Measurements from ENCODE around the gene FGFR3. TPM values are rescaled to one million over a fixed set of nuclear protein-coding genes. Genes with fewer than 3 reads are reported as not detected.

Gene FGFR3
- total and polyA plus RNA-seq, 2 of the 4 experiments (the other 2 are of a cell fraction) = 0.18 to 0.67 TPM

DNA sequence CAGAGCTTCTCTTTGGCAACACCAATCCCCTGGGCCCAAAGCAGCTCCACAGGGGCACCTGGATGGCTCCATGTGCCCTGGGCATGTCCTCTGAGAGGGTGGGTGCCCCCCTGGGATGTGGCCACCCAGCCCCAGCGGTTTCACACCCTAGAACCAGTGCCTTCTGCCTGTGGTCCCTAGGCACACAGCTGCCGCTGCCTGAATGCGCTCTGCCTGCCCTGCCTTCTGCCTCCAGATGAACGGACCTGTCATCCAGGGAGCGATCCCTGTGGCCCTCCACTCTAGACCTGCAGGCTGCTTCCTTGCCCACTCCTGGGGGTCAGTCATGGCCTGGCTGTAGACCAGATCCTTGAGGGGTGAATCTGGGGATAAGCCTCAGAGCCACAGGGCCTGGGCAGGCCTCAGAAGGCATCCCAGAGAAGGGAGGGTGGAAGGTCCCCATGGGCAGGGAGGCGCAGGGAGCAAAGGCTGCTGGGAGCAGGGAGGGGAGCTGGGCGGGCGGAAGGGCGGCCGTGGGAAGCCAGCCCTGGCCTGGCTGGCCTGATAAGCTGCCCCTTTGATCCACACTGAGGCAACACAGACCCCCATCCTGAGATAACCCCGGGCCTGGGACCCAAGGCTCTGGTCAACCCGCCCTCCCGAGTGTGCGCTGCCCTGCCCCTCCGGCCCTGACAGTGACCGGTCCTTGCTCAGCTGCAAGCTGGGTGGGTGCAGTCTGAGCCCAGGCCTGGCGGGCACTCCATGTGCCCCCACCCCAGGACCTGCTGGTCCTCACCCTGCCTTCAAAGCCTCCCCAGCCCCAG is 8.1 kb upstream of the FGFR3 start (continued):
- TF ChIP-seq RAD21 (IDR thresholded peaks at IDR 0.05; ENCODE audit: low read length) = no peak

DNA sequence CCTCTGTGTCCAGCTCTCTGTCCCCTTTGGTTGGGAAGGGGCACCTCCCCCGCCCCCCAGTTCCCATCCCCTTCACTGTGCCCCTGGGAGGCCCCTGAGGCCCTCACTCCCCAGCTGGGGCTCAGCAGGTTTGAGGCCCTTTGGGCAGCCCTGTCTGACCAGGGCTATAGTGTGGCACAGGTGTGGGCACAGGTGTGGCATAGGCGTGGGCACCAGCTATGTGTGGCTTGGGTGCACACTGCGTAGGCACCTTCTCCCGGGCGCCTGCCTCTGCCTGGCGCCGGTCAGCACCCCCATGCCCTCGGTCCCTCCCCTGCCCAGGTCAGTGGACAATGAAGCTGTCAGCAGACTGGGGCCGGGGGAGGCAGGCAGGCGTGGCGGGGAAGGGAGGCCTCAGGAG is 7.5 kb upstream of the FGFR3 start:
- in situ Hi-C loops (cut with MboI; ENCODE audit: low sequenced_read_pairs) (no loop called here), intact Hi-C loops (cut with micrococcal nuclease) (no loop called here), dilution Hi-C loops (cut with HindIII; ENCODE audit: low sequenced_read_pairs, unreplicated experiment) (no loop called here)
- no peaks in the 10 kb centered on the region; the same call in 1 of the 2 replicates for H3K4me1 ChIP-seq (ENCODE audit: control insufficient read depth, insufficient read depth, low read length)
- no TSS peak for BruUV-seq (replicated peaks)
- no peak overlapping the region for H4K91ac ChIP-seq (ENCODE audit: insufficient read depth, low read depth, low read length)
- no peak for DNase-seq
- no peak overlapping the region for H4K8ac ChIP-seq (ENCODE audit: low read depth in 2 of 2, low read length in 2 of 2)
- H3K9ac ChIP-seq (ENCODE audit: low read depth, low read length) = no peak overlapping the region
- no peak overlapping the region for H2AK9ac ChIP-seq (replicated peaks; ENCODE audit: low read depth, low read length, poor library complexity)
- 83% methylated on average over 7 of the region's 11 CpGs; no CpG with 5 or more reads in 1 of the 2 experiments for WGBS, 2 experiments (ENCODE audit: extremely low coverage in 2 of 2, insufficient read length in 1 of 2)
- H3K4me3 ChIP-seq (ENCODE audit: insufficient read depth, low read depth, low read length) = no peak overlapping the region
- no peaks in the 10 kb centered on the region for H3K79me1 ChIP-seq (ENCODE audit: low read depth in 1 of 2, low read length in 2 of 2)
- no peak overlapping the region for H2BK15ac ChIP-seq (ENCODE audit: low read depth, low read length)
- H2BK20ac ChIP-seq (ENCODE audit: low read depth, low read length) = no peak overlapping the region
- ChIA-PET CTCF (no interaction called here), POLR2A (ENCODE audit: unreplicated experiment) (no interaction called here)
- H3K36me3 ChIP-seq (ENCODE audit: control insufficient read depth, insufficient read depth, low read length) = no peaks in the 10 kb centered on the region
- no peak overlapping the region for H2BK5ac ChIP-seq (ENCODE audit: low read depth, low read length, poor library complexity, severe bottlenecking)
- peaks cover 16% of the 10 kb centered on the region; the same call in 1 of the 2 replicates for H3K27me3 ChIP-seq (ENCODE audit: control insufficient read depth, insufficient read depth, low read length)
- no peak overlapping the region for H3K18ac ChIP-seq (ENCODE audit: low read depth, low read length)
- H4K5ac ChIP-seq (ENCODE audit: low read depth, low read length) = no peak overlapping the region
- ATAC-seq (ENCODE audit: low read depth) = no peak
- no peak overlapping the region for H2AFZ ChIP-seq (replicated peaks; ENCODE audit: low read length, poor library complexity)
- no peaks in the 10 kb centered on the region; the same call in 1 of the 2 replicates for H4K20me1 ChIP-seq (ENCODE audit: insufficient read depth, low read length)
- H3K23ac ChIP-seq (ENCODE audit: low read depth, low read length) = no peak overlapping the region
- H3K4ac ChIP-seq (ENCODE audit: low read depth, low read length) = no peak overlapping the region
- H3K14ac ChIP-seq (replicated peaks; ENCODE audit: low read depth, low read length) = no peak overlapping the region
- no peak overlapping the region for H3K27ac ChIP-seq (ENCODE audit: insufficient read depth, low read length)
- H3K56ac ChIP-seq (ENCODE audit: extremely low read depth, insufficient read depth, low read length) = no peak overlapping the region
- H2BK120ac ChIP-seq (ENCODE audit: low read depth, low read length) = no peak overlapping the region
- H3K9me3 ChIP-seq (ENCODE audit: control insufficient read depth, insufficient read depth, low read length) = no peaks in the 10 kb centered on the region
- no peak overlapping the region for H3K4me2 ChIP-seq (ENCODE audit: low read depth, low read length)
- H3K9me1 ChIP-seq (ENCODE audit: insufficient read depth, low read length) = no peaks in the 10 kb centered on the region
- H2AK5ac ChIP-seq (ENCODE audit: low read depth, low read length) = no peak overlapping the region
- TF ChIP-seq RAD21 (IDR thresholded peaks at IDR 0.05; ENCODE audit: low read length) = no peak
- TF ChIP-seq RCOR1 (IDR thresholded peaks at IDR 0.05; ENCODE audit: insufficient replicate concordance, low read length) = no peak
- TF ChIP-seq MAFK (IDR thresholded peaks at IDR 0.05; ENCODE audit: low read depth, low read length) = no peak
- TF ChIP-seq MXI1 (IDR thresholded peaks at IDR 0.05; ENCODE audit: borderline replicate concordance, low read depth, low read length) = no peak
- no peak for TF ChIP-seq MAZ (IDR thresholded peaks at IDR 0.05; ENCODE audit: borderline replicate concordance, low read depth, low read length)
- TF ChIP-seq CHD1 (IDR thresholded peaks at IDR 0.05; ENCODE audit: low read depth, low read length) = no peak
- TF ChIP-seq RFX5 (IDR thresholded peaks at IDR 0.05; ENCODE audit: low read depth, low read length) = no peak
- TF ChIP-seq SMC3 (IDR thresholded peaks at IDR 0.05; ENCODE audit: low read depth, low read length) = no peak
- TF ChIP-seq, protein P1, sequence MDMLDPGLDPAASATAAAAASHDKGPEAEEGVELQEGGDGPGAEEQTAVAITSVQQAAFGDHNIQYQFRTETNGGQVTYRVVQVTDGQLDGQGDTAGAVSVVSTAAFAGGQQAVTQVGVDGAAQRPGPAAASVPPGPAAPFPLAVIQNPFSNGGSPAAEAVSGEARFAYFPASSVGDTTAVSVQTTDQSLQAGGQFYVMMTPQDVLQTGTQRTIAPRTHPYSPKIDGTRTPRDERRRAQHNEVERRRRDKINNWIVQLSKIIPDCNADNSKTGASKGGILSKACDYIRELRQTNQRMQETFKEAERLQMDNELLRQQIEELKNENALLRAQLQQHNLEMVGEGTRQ (IDR thresholded peaks at IDR 0.05; ENCODE audit: low read depth, low read length) = no peak
- TF ChIP-seq BHLHE40 (IDR thresholded peaks at IDR 0.05; ENCODE audit: low read depth, low read length) = no peak
- TF ChIP-seq POLR2A (IDR thresholded peaks at IDR 0.05; ENCODE audit: low read depth, low read length) = no peak
- TF ChIP-seq, protein P2, sequence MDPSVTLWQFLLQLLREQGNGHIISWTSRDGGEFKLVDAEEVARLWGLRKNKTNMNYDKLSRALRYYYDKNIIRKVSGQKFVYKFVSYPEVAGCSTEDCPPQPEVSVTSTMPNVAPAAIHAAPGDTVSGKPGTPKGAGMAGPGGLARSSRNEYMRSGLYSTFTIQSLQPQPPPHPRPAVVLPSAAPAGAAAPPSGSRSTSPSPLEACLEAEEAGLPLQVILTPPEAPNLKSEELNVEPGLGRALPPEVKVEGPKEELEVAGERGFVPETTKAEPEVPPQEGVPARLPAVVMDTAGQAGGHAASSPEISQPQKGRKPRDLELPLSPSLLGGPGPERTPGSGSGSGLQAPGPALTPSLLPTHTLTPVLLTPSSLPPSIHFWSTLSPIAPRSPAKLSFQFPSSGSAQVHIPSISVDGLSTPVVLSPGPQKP (IDR thresholded peaks at IDR 0.05; ENCODE audit: borderline replicate concordance, low read depth, low read length) = no peak
- TF ChIP-seq FOS (IDR thresholded peaks at IDR 0.05; ENCODE audit: low read depth, low read length) = no peak
- TF ChIP-seq CEBPB (IDR thresholded peaks at IDR 0.05; ENCODE audit: low read depth, low read length) = no peak
- TF ChIP-seq NFE2L2 (IDR thresholded peaks at IDR 0.05; ENCODE audit: low read depth, low read length) = no peak
